Right lobe of liver (tissue), 6 donors: ENCODE results near the gene OBSCN. TPM values are rescaled to one million over a fixed set of nuclear protein-coding genes. Genes with fewer than 3 reads are reported as not detected.

Source experiments
- ATAC-seq, 4 donors: fragments of 200-7000 bp; cut with Tn5 transposase; one replicate each; pipeline ENCODE4 v1.9.1; 2020; ENCODE audit warnings: mild to moderate bottlenecking in 4 of 4, moderate library complexity in 4 of 4
- DNase-seq, 3 donors: peaks; one replicate each; pipeline ENCODE4 v3.0.0-alpha.2; 2020
- H3K27ac ChIP-seq, 3 donors: fragments of 200-600 bp; one replicate each; pipeline ENCODE4 v1.8.0; 2022
- H3K27me3 ChIP-seq, 2 donors: fragments of 200-600 bp; one replicate each; pipeline ENCODE4 v1.8.0; 2022
- H3K36me3 ChIP-seq, 4 donors: fragments of 200-600 bp; sonication (generic) in 1 of 4; one replicate each; pipeline versions ENCODE4 v1.5.1 to v1.8.0; 2017 to 2022; ENCODE audit warnings: control low read depth in 1 of 4
- H3K4me1 ChIP-seq, 4 donors: fragments of 200-600 bp; sonication (generic) in 1 of 4; one replicate each; pipeline versions ENCODE4 v1.5.1 to v1.8.0; 2017 to 2022; ENCODE audit warnings: control low read depth in 1 of 4
- H3K4me3 ChIP-seq, 3 donors: fragments of 200-600 bp; one replicate each; pipeline ENCODE4 v1.8.0; 2022
- H3K9me3 ChIP-seq, 4 donors: fragments of 200-600 bp; sonication (generic) in 1 of 4; one replicate each; pipeline versions ENCODE4 v1.5.1 to v1.8.0; 2017 to 2022; ENCODE audit warnings: control low read depth in 1 of 4
- CTCF ChIP-seq, 4 donors: fragments of 200-600 bp in 3 of 4; fragments of 450-650 bp in 1 of 4; IDR thresholded peaks; one replicate each; pipeline versions ENCODE4 v1.5.1 to v1.8.0; 2016 to 2022; ENCODE audit warnings: antibody characterized with exemption in 4 of 4, mild to moderate bottlenecking in 2 of 4
- POLR2A ChIP-seq: fragments of 450-650 bp; IDR thresholded peaks from one replicate; pipeline ENCODE4 v1.6.1; 2017; ENCODE audit warnings: antibody characterized with exemption, mild to moderate bottlenecking
- WGBS: methylation state at CpG from one replicate; pipeline ENCODE4 v1.1.6; 2018; ENCODE audit warnings: low coverage, low lambda C conversion rate; ENCODE audit not compliant: insufficient coverage; ENCODE audit errors: missing lambda C conversion rate; 5-methylcytosine and 5-hydroxymethylcytosine counted together
- intact Hi-C, 2 donors: fragments of 100-400 bp; cut with DNase I; formaldehyde crosslinking; loops; one replicate each; pipeline versions ENCODE4 v1.11.2 to v1.14.1; 2022
- total RNA-seq, 6 experiments: library from RNA; depleted of rRNA in 2 of 6; stranded (reverse); fragments of >200 nt in 2 of 6; fragmentation: NEBNext Ultra II Directional in 3 of 6; extraction: Animal tissue kit (Norgen Biotek cat#: 25700) in 3 of 6; gene quantifications; one replicate each; pipeline versions ENCODE4 v1.1.0 to v1.2.4, GENCODE V29; 2016 to 2023
- donor health status: DM: no; HTN: yes; CAD: no.
- donor health status: DM: no; HTN: no; CAD: no.
- donor health status: DM: no; HTN: no; CAD: no.
- donor health status: DM: no; HTN: yes; CAD: no.
- donor health status: DM: no; HTN: yes; CAD: no.

Gene OBSCN
- total RNA-seq, 6 experiments from 2014 or later: 0.43 to 3.5 (median 2.0) TPM

- no peaks in the 10 kb centered on the region for H3K36me3 ChIP-seq
- TF ChIP-seq CTCF (IDR thresholded peaks at IDR 0.05) (no peak), POLR2A (no peak)
- DNase-seq (peak; percentile 13 to 49 (median 42)), ATAC-seq (no peak)
- H3K9me3 ChIP-seq: no peaks in the 10 kb centered on the region
- intact Hi-C loops: no loop called here
- no peak overlapping the region for H3K4me3 ChIP-seq
- no peaks in the 10 kb centered on the region for H3K4me1 ChIP-seq
- H3K27me3 ChIP-seq: no peaks in the 10 kb centered on the region
- H3K27ac ChIP-seq: no peak overlapping the region
- WGBS: 77% methylated on average over 5 of the region's 15 CpGs
Observed at GRCh38 chr1:228349701-228350171, 141.9 kb downstream of the OBSCN start.

- H3K9me3 ChIP-seq: no peaks in the 10 kb centered on the region
- no peak overlapping the region for H3K4me3 ChIP-seq
- H3K27me3 ChIP-seq: no peaks in the 10 kb centered on the region
- no peak for DNase-seq
- no peaks in the 10 kb centered on the region for H3K36me3 ChIP-seq
- no peak overlapping the region for H3K27ac ChIP-seq
- intact Hi-C loops: no loop called here
- H3K4me1 ChIP-seq: no peaks in the 10 kb centered on the region
- ATAC-seq: no peak
- TF ChIP-seq CTCF (IDR thresholded peaks at IDR 0.05): no peak
- no peak for TF ChIP-seq POLR2A
- WGBS: 71% methylated on average over 1 of the region's 1 CpG
Observed at GRCh38 chr1:228350179-228350742, 142.4 kb downstream of the OBSCN start.

- ATAC-seq (no peak), DNase-seq (peak in 2 of 3 donors; percentile 16 to 51)
- intact Hi-C loops: no loop called here
- no peak overlapping the region for H3K4me3 ChIP-seq
- H3K27ac ChIP-seq: no peak overlapping the region
- no peaks in the 10 kb centered on the region for H3K27me3 ChIP-seq
- no peaks in the 10 kb centered on the region for H3K36me3 ChIP-seq
- WGBS: 79% methylated on average over 13 of the region's 37 CpGs
- H3K4me1 ChIP-seq: no peaks in the 10 kb centered on the region
- TF ChIP-seq POLR2A: no peak
- TF ChIP-seq CTCF (IDR thresholded peaks at IDR 0.05): no peak
- no peaks in the 10 kb centered on the region for H3K9me3 ChIP-seq
Observed at GRCh38 chr1:228350831-228351781, 143.3 kb downstream of the OBSCN start.

- intact Hi-C loops: no loop called here
- Histone ChIP-seq H3K4me3 (no peak overlapping the region), H3K27ac (no peak overlapping the region), H3K36me3 (no peaks in the 10 kb centered on the region), H3K4me1 (no peaks in the 10 kb centered on the region), H3K27me3 (no peaks in the 10 kb centered on the region), H3K9me3 (no peaks in the 10 kb centered on the region)
- WGBS: 52% methylated on average over 5 of the region's 13 CpGs
- peak in 2 of 3 donors; percentile 16 to 42 for DNase-seq
- ATAC-seq: no peak
- TF ChIP-seq CTCF (IDR thresholded peaks at IDR 0.05): no peak
- no peak for TF ChIP-seq POLR2A
Observed at GRCh38 chr1:228351850-228352249, 144.0 kb downstream of the OBSCN start.
